Measurements from ENCODE around the gene AMN1. TPM values are rescaled to one million over a fixed set of nuclear protein-coding genes. Genes with fewer than 3 reads are reported as not detected.
"Not testable (repeated sequence)": the region's sequence is repeated elsewhere in the genome, so short reads cannot be mapped to it uniquely, and the experiment has no call there.

Gene AMN1
- total and polyA plus RNA-seq, 9 donors = 17.4 to 30.3 (median 20.3) TPM

DNA sequence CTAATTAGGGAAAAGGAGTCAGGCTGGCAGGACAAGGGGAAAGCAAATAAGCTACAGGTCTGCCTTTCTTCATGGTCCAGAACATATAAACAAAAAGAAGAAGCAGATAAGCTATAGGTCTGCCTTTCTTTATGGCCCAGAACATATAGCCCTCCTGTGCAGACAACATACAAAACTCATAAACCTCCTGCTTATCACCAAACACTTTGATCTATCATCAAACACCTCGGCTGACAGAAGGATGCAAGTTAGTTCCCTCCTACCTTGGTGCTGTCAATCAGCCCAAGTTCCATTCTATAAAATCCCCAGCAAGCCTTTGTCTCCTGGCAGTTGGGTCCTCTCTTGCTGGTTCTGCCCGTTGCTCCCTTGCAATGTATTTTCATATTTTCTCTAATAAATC lies 23.2 kb downstream of the AMN1 start:
- H3K27me3 ChIP-seq = no peaks in the 10 kb centered on the region
- no peak overlapping the region for H3K4me3 ChIP-seq
- intact Hi-C loops (cut with DNase I) = no loop called here
- no peaks in the 10 kb centered on the region for H3K36me3 ChIP-seq
- WGBS, 3 donors = 69 to 79% (median 76%) methylated on average over 2 of the region's 2 CpGs
- TF ChIP-seq POLR2A (IDR thresholded peaks at IDR 0.05) (no peak), EP300 (IDR thresholded peaks at IDR 0.05) (no peak)
- TF ChIP-seq, protein P1, sequence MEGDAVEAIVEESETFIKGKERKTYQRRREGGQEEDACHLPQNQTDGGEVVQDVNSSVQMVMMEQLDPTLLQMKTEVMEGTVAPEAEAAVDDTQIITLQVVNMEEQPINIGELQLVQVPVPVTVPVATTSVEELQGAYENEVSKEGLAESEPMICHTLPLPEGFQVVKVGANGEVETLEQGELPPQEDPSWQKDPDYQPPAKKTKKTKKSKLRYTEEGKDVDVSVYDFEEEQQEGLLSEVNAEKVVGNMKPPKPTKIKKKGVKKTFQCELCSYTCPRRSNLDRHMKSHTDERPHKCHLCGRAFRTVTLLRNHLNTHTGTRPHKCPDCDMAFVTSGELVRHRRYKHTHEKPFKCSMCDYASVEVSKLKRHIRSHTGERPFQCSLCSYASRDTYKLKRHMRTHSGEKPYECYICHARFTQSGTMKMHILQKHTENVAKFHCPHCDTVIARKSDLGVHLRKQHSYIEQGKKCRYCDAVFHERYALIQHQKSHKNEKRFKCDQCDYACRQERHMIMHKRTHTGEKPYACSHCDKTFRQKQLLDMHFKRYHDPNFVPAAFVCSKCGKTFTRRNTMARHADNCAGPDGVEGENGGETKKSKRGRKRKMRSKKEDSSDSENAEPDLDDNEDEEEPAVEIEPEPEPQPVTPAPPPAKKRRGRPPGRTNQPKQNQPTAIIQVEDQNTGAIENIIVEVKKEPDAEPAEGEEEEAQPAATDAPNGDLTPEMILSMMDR (IDR thresholded peaks at IDR 0.05) = no peak
- no peak for DNase-seq
- no peak overlapping the region for H3K27ac ChIP-seq
- no peaks in the 10 kb centered on the region for H3K4me1 ChIP-seq (ENCODE audit: insufficient read depth)
- no peaks in the 10 kb centered on the region for H3K9me3 ChIP-seq

DNA sequence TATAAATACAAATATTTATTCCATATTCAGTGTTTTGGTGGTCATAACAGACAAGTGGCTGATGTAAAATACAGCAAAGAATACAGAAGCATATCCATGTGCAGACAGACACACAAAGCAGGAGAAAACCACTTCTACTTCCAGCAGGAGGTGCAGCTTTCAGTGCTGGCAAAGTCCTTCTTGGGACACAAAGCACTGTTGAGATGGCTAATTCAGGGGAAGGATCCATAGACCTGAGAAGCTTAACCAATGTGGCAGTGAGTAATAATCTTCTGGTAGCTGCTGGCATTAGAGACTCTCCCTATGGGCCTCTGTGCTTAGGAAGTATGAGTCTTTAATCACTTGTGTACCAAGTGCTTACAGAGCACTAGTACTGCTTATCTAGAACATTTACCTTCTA lies 26.8 kb downstream of the AMN1 start:
- H3K27ac ChIP-seq = no peak overlapping the region
- no peaks in the 10 kb centered on the region for H3K27me3 ChIP-seq
- TF ChIP-seq, protein P1 (IDR thresholded peaks at IDR 0.05) = no peak
- TF ChIP-seq POLR2A (IDR thresholded peaks at IDR 0.05) = no peak
- no peak for TF ChIP-seq EP300 (IDR thresholded peaks at IDR 0.05)
- intact Hi-C loops (cut with DNase I) = loop anchor here in 1 of 4 donors (5.0 kb wide), 1 partner anchor 725 kb away; no protein-coding TSS in a partner anchor
- no peaks in the 10 kb centered on the region for H3K4me1 ChIP-seq (ENCODE audit: insufficient read depth)
- no peak overlapping the region for H3K4me3 ChIP-seq
- H3K36me3 ChIP-seq = no peaks in the 10 kb centered on the region
- DNase-seq = no peak
- no peaks in the 10 kb centered on the region for H3K9me3 ChIP-seq

DNA sequence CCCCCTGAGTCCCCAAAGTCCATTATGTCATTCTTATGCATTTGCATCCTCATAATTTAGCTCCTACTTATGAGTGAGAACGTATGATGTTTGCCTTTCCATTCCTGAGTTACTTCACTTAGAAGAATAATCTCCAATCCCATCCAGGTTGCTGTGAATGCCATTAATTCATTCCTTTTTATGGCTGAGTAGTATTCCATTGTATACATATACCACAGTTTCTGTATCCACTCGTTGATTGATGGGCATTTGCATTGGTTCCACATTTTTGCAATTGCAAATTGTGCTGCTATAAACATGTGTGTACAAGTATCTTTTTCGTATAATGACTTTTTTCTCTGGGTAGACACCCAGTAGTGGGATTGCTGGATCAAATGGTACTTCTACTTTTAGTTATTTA lies 38.9 kb downstream of the AMN1 start:
- H3K27me3 ChIP-seq; DNase-seq; intact Hi-C loops (cut with DNase I); H3K9me3 ChIP-seq; H3K4me1 ChIP-seq (ENCODE audit: insufficient read depth); H3K36me3 ChIP-seq; H3K27ac ChIP-seq; H3K4me3 ChIP-seq: not testable (repeated sequence)
- WGBS, 3 donors = 95 to 99% (median 98%) methylated on average over 3 of the region's 3 CpGs

DNA sequence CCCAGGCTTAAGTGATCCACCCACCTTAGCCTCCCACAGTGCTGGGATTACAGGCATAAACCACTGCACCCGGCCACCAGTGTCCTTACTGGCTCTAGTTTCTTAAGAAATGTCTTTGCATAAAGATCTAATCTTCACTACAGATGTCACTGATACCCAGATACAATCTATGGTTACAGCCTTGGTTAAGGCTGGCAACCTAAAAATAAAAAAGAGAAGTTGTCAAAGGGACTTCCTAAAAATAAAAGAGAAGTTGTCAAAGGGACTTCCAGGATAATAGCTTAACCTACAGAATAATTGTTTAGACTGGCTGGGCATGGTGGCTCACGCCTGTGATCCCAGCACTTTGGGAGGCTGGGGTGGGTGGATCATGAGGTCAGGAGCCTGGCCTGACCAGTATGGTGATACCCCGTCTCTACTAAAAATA lies 41.7 kb downstream of the AMN1 start:
- intact Hi-C loops (cut with DNase I) = no loop called here
- H3K4me1 ChIP-seq (ENCODE audit: insufficient read depth) = no peaks in the 10 kb centered on the region
- H3K27me3 ChIP-seq = no peaks in the 10 kb centered on the region
- peaks cover 0 to 14% of the 10 kb centered on the region in 2 donors for H3K9me3 ChIP-seq
- TF ChIP-seq POLR2A (IDR thresholded peaks at IDR 0.05) (no peak), EP300 (IDR thresholded peaks at IDR 0.05) (no peak)
- TF ChIP-seq, protein P1 (IDR thresholded peaks at IDR 0.05) = no peak
- WGBS, 3 donors = 92 to 95% (median 92%) methylated on average over 3 of the region's 3 CpGs
- no peak overlapping the region for H3K27ac ChIP-seq
- no peak for DNase-seq
- H3K4me3 ChIP-seq = no peak overlapping the region
- no peaks in the 10 kb centered on the region for H3K36me3 ChIP-seq

DNA sequence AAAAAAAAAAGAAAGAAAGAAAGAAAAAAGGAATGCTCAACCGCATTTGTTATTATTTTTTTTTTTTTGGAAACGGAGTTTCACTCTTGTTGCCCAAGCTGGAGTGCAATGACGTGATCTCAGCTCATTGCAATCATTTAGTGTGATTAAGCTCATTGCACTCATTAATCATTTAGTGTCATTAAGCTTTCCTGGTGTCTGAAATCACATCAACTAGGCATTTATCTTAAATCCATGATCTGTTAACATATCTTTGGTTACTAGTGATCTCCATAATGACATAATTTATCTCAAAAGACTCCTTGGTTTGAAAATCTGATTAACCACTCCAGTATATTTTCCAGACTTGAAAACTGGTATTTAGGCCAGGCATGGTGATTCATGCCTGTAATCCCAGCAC lies 43.0 kb downstream of the AMN1 start:
- no peaks in the 10 kb centered on the region for H3K36me3 ChIP-seq
- WGBS, 3 donors = 96 to 98% (median 97%) methylated on average over 3 of the region's 3 CpGs

More for the DNA sequence above, 43.0 kb downstream of the AMN1 start:
- Histone ChIP-seq H3K27ac (no peak overlapping the region), H3K4me1 (ENCODE audit: insufficient read depth) (no peaks in the 10 kb centered on the region), H3K4me3 (no peak overlapping the region), H3K9me3 (peaks cover 0 to 14% of the 10 kb centered on the region in 2 donors), H3K27me3 (no peaks in the 10 kb centered on the region)
- intact Hi-C loops (cut with DNase I) = no loop called here
- TF ChIP-seq POLR2A (IDR thresholded peaks at IDR 0.05) (no peak), EP300 (IDR thresholded peaks at IDR 0.05) (no peak)
- TF ChIP-seq, protein P1 (IDR thresholded peaks at IDR 0.05) = no peak
- DNase-seq = no peak

Data from ovary (tissue), 9 donors.